ENCODE results near the gene GARS1.

DNA sequence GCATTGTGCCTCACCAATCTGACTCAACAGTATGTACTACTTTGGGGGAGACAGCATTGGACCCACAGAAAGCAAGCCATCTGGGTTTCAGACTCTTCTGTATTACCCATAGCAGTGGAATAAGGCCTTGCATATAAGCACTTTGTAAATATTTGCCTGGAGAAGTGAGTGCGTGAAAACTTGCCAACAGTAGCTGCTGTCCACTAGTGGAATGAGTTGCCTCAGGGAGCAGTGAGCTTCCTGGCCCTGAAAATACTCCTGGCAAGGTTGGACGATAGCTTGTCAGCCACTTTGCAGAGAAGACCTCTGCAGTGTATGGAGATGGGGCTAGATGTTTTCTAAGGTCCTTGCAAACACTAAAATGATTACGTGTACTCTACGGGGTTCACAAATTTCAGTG, 21.6 kb downstream of the GARS1 start:
- TF ChIP-seq, protein P1, sequence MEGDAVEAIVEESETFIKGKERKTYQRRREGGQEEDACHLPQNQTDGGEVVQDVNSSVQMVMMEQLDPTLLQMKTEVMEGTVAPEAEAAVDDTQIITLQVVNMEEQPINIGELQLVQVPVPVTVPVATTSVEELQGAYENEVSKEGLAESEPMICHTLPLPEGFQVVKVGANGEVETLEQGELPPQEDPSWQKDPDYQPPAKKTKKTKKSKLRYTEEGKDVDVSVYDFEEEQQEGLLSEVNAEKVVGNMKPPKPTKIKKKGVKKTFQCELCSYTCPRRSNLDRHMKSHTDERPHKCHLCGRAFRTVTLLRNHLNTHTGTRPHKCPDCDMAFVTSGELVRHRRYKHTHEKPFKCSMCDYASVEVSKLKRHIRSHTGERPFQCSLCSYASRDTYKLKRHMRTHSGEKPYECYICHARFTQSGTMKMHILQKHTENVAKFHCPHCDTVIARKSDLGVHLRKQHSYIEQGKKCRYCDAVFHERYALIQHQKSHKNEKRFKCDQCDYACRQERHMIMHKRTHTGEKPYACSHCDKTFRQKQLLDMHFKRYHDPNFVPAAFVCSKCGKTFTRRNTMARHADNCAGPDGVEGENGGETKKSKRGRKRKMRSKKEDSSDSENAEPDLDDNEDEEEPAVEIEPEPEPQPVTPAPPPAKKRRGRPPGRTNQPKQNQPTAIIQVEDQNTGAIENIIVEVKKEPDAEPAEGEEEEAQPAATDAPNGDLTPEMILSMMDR (IDR thresholded peaks at IDR 0.05): no peak
- TF ChIP-seq POLR2AphosphoS5 (IDR thresholded peaks at IDR 0.05; ENCODE audit: insufficient read depth in 1 of 2, low read depth in 1 of 2): no peak
- TF ChIP-seq POLR2A (IDR thresholded peaks at IDR 0.05): no peak
